UCSD-AML1 (cell line): ENCODE results near the gene KDF1.

Source experiments
- DNase-seq: peaks from one replicate; lab custom pipeline; 2025; ENCODE audit not compliant: unreplicated experiment; lab: John Stamatoyannopoulos, UW

The KDF1 gene

DNA sequence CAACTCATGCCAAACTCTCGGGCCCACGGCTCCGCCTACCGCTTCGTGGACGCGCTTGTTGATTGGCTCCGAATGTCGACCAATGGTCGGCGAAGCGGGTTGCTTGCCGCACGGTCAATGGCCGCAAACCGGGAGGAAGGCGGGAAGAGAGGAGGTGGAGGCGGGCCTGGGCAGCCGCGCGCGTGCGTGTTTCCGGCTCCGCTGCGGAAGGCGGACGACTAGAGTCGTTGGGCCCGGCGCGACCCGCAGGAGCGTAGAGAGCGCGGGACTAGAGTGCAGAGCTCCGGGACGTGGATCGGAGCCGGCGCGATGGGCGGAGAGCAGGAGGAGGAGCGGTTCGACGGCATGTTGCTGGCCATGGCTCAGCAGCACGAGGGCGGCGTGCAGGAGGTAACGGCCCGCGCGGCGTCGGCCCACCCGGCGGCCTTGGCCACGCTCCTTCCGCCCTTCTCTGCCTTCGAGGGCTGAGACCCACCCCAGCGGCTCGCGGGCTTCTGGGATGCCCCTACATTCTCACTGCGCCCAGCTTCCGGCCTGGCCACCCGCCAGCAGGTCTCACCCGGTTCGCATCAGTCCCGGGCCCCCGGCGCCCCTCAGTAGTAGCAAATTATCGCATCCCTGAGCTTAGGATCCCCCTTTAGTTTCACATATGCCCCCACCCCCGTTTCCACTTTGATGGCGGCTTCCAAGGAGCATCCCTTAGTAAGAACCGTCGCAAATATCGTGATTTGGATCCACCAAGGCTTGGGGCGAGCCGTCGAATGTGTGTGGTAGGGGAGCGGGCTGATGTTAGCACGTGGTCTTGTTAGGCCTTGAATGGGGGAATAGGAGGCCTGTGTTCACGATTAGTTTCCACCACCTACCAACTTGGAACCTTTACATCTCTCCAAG lies 38.5 kb downstream of the KDF1 start, which contains the start of gene NUDC:
Gene NUDC, plus strand, starts transcription at position 204 of the 891 bp plus-strand sequence. Its CDS starts 106 bp downstream, at position 310.
- peak; percentile 96 for DNase-seq

DNA sequence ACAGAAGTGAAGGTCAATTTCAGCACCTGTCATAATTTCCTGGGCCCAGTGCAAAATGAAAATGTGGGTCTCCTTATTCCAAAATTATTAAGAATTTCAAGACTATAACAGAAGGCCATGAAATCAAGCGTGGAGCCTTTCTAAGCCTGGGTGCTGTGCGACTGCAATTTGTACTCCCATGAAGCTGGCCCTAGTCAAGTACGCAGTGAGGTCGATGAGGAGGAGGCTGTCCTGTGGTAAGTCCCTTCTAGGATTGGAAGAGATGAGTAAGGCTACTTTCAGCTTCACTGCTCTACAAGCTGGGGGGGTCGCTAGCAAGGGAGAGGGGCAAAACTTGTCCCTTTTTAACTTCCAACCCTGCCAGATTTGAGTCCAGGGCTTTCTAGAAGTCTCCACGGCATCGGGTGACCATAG lies 39.1 kb downstream of the KDF1 start:
- no peak for DNase-seq

- no peak for DNase-seq
Measured at GRCh38 chr1:26915204-26915842, 44.9 kb downstream of the KDF1 start.

DNA sequence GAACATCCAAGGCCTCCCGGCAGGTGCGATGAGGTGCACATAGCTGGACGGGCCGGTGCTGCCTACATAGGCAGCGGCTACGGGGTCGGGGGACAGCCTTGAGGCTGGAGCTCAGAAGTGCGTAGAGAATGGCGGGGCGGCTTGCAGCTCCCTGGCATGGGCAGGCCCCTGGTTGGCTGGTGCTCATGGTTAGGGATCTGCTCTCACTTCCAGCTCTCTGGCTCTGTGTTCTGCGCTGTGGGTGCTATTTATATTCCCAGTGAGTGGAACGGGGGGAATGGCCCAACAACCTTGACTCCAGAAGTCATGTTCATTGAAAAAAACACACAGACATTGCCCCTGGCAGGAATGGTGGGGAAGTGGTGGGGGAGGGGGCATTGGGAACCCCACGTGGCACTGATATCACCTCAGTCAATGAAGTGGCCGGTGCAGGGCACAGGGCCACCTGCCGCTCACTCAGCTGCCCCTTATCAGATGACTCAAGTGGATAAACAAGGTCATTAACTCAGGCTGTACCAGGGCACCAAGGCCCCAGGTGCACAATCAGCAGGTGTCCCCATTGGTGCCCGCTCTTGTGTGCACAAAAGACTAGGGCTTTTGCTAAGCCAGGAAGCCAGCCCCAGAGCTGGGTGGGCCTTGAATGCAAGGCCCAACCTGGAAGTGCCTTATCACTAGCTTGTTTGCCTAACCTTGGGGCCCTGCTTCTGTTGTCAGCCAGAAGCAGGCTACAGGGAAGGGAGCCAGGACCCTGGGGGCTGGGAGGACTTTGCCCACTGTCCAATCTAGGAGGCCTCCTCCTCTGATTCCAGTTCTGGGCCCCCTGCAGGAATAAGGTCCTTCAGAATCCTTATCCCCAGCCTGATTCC lies 46.3 kb downstream of the KDF1 start, which contains the start of gene NR0B2:
Gene NR0B2, minus strand, starts transcription at position 222 of the 866 bp plus-strand sequence. Its CDS starts 35 bp downstream, at position 187.
- no peak for DNase-seq

DNA sequence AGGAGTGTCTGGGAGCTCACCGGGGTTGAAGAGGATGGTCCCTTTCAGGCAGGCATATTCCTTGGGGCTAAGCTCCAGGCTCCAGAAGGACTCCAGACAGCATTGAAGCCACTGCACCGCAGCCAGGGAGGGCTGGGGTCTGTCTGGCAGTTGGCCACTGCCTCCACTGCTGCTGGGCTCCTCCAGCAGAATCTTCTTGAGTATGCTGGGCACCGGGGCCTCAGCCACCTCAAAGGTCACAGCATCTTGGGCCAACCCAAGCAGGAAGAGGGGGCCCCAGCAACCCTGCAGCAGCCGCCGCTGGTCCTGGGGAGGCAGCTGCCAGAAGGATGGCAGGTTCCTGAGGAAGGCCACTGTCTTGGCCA lies 46.9 kb downstream of the KDF1 start:
- no peak for DNase-seq

DNA sequence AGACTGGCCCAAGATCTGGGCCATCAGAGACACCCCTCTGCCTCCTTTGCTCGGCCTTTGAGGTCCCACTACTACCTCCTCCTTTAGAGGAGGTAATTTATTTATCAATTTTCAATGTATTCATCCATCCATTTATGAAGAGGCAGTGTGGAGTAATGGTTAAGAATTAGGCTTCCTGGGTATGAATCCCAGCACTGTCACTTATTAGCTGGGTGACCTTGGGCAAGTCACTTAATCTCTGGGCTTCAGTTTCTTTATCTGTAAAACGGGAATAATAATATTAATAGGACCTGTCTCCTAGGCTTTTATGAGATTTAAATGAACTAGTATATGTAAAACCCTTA lies 48.1 kb downstream of the KDF1 start:
- no peak for DNase-seq

- DNase-seq = no peak
Measured at GRCh38 chr1:26911399-26912146, 48.7 kb downstream of the KDF1 start.

DNA sequence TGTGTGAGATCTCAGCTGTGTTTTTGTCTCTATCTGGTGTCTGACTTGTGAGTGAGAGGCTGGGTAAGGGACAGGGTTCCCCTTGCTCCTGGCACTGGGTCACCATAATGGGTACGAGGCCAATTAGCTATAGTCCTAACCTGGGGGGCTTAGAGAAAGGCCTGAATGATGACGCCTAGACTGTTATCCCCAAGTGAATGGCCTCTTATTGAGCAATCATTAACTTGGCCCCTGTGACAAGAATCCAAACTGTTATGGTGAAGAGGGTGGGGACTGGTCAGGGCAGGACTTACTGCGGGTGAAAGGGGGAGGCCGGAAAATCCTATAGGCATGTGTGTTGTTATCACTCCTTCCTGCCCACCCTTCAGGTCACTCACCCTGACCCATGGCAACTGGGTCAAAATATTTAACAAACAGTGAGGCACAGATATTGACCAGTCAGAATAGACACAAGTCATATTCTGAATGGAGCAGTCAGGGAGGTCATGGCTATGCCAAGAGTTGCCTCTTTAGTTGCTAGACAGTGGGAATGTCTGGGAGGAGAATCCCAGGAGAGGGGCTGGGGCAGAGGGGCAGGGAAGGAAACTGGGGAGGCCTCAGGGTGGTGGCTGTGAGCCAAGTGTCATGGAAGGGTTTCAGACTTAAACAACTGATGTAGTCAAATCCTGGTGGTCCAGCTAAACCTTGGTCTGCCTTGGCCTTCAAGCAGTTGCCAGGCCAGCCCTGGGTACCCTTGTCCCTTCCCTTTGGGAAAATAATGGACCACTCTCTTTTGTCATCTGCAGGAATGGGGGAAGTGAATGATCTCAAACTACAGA lies 49.7 kb downstream of the KDF1 start:
- DNase-seq = no peak

- no peak for DNase-seq
Measured at GRCh38 chr1:26909951-26910342, 50.3 kb downstream of the KDF1 start.

- no peak for DNase-seq
Measured at GRCh38 chr1:26907071-26907917, 53.0 kb downstream of the KDF1 start.

DNA sequence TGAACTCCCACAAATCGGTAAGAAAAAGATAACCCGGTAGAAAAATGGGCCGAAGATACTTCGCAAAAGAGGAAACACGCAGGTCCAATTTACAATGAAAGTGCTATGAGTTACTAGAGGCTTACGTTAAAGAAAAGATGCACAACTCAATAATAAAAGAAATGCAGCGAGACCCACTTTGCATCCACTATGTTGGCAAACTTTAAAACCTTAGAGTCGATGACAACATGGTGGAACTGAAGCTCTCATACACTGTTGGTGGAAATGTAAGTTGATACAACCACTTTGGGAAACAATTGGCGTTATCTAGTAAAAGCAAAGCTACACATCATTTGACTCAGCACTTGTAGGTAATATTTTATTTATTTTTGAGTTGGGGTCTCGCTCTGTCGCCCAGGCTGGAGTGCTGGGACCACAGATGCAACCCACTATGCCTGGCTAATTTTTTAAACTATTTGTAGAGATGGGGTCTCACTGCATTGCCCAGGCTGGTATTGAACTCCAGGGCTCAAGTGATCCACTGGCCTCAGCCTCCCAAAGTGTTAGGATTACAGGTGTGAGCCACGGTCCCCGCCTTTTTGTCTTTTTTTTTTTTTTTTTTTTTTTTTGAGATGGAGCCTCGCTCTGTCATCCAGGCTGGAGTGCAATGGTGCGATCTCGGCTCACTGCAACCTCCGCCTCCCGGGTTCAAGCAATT lies 59.3 kb downstream of the KDF1 start:
- DNase-seq = no peak

DNA sequence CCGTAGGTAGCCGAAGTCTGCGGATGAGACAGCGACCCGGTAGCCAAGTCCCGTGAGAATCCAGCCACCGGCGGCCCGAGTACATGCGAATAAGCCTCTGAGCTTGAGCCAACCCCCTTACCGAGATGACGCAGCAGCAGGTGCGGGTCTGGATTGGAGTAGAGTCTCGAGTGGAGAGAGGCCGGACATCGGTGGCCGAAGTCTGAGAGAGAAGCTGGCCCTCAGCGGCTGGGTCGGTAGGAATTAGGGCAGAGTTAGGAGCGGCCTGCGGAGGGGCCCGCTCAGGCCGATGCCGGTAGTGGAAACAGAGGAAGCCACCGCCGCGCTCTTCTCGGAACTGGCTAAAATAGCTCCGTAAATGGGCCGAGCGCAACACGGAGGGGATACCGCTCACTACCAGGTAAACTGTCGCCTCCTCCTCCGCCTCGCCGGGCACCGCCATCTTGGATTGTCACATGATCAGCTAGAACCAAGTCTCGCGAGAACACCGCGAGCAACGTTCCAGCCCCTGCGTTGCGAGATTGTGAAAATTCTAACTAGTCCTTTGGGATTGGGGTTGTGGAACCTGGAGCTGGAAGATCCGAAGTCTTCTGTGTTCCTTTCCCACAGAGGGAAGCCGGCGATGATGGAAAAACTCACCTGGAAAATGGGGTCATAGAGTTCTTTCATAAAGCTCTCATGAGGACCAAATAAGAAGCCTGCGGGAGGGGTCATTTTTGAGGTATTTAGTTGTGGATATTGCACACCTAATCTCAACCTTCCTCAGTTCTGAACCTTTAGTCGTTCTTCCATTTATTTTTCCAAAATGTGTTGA lies 60.1 kb downstream of the KDF1 start, which contains the start of gene GPATCH3:
Gene GPATCH3, minus strand, starts transcription at position 467 of the 814 bp plus-strand sequence. Its CDS starts 25 bp downstream, at position 442.
- DNase-seq = peak; percentile 82
